ENCODE data around the gene MAPKAP1.

MAPKAP1 gene

DNA sequence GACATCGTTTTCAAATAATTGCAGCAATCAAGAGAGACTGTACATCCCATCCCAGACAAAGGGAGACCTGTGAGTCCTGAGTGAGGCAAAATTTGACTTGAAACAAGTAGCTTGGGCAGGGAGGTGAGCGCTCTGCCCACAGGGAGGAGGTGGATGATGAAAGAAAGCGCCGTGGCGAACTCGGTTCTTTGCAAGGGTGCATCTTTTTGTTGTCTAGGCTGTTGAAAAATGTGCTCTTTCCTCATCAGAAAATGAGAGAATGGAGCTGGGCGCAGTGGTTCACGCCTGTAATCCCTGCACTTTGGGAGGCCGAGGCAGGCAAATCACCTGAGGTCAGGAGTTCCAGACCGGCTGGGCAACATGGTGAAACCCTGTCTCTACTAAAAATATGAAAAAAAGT is 294.8 kb downstream of the MAPKAP1 start:
- H3K4me3 ChIP-seq (replicated peaks in 1 of 2; ENCODE audit: low read depth in 2 of 2, low read length in 2 of 2) = no peak overlapping the region
- TF ChIP-seq, protein P1, sequence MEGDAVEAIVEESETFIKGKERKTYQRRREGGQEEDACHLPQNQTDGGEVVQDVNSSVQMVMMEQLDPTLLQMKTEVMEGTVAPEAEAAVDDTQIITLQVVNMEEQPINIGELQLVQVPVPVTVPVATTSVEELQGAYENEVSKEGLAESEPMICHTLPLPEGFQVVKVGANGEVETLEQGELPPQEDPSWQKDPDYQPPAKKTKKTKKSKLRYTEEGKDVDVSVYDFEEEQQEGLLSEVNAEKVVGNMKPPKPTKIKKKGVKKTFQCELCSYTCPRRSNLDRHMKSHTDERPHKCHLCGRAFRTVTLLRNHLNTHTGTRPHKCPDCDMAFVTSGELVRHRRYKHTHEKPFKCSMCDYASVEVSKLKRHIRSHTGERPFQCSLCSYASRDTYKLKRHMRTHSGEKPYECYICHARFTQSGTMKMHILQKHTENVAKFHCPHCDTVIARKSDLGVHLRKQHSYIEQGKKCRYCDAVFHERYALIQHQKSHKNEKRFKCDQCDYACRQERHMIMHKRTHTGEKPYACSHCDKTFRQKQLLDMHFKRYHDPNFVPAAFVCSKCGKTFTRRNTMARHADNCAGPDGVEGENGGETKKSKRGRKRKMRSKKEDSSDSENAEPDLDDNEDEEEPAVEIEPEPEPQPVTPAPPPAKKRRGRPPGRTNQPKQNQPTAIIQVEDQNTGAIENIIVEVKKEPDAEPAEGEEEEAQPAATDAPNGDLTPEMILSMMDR (IDR thresholded peaks at IDR 0.05; ENCODE audit: low read depth, low read length) = no peak
- DNase-seq (ENCODE audit: low read depth in 2 of 2) = no peak

DNA sequence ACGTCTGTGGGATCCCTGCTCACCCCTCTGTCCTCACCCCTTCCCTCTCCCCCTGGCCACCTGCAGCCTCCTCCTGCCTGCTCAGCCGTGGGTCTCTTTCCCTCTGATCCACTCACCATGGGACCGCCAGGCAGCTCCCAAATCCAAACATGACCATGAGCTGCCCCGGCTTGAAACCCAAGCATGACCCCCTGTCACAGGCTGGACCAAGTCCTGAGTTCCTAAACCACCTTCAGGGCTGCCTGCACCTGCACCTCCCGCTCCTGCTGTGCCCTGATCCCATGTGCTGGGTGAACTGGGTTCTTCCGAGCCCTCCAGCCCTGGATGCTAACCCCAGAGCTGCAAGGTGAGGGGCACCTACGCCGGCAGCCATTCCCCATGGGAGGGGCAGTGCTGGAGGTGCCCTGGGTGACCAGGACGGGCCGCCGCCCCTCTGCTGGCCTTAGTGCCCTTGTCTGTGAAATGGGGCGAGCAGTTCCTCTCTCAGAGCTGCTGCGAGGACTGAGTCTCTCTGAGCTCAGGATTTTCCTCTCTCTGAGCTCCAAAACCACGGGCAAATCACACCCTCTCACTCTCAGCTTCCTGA is 295.7 kb downstream of the MAPKAP1 start:
- H3K4me3 ChIP-seq (replicated peaks in 1 of 2; ENCODE audit: low read depth in 2 of 2, low read length in 2 of 2) = peak overlapping the region in 1 of 2 donors; percentile 57
- no peak for DNase-seq (ENCODE audit: low read depth in 2 of 2)
- TF ChIP-seq, protein P1 (IDR thresholded peaks at IDR 0.05; ENCODE audit: low read depth, low read length) = no peak

DNA sequence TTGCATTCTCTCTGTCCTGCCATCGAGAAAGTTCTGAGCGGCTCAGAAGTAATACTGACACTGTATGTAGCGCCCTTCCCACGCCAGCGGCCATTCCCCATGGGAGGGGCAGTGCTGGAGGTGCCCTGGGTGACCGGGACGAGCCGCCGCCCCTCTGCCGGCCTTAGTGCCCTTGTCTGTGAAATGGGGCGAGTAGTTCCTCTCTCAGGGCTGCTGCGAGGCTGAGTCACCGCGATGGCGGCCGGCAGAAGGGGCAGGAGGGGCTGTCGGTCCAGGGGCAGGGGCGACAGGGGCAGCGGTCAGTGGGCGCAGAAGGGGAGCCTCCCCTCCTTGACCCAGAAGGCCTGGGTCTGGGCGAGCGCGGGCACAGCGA is 296.5 kb downstream of the MAPKAP1 start:
- DNase-seq (ENCODE audit: low read depth in 2 of 2) = no peak
- TF ChIP-seq, protein P1 (IDR thresholded peaks at IDR 0.05; ENCODE audit: low read depth, low read length) = no peak
- peak overlapping the region; percentile 23 to 57 for H3K4me3 ChIP-seq (replicated peaks in 1 of 2; ENCODE audit: low read depth in 2 of 2, low read length in 2 of 2)

DNA sequence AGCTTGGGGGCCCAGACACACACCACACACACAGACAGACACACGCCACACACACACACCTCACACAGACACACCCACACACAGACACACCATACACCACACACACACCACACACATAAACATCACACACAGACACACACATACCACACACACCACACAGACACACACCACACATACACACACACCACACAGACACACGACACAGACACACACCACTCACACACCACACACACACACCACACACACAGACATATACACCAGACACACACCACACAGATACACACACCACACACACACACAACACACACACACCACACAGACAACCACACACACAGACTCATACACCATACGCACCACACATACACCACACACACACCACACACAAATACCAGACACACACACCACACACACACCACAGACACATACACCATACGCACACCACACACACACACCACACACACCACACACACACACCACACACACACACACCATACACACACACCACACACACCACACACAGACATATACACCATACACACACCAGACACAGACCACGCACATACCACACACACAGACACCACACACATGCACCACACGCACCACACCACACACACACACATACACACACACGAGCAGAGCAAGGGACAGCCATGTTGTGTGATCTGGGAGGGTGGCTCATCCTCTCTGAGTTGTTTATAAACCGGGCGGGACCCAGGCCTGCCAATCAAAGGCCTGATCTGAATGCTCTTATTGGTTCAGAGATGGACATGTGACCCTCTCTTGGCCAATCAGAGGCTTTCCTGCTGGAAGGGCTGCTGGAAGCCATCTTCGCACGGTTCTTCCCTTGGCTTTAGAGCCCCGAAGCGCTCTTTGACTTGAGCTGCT is 297.1 kb downstream of the MAPKAP1 start:
- DNase-seq (ENCODE audit: low read depth in 2 of 2) = peak; percentile 58 to 89
- peak overlapping the region in 1 of 2 donors; percentile 57 for H3K4me3 ChIP-seq (replicated peaks in 1 of 2; ENCODE audit: low read depth in 2 of 2, low read length in 2 of 2)
- TF ChIP-seq, protein P1 (IDR thresholded peaks at IDR 0.05; ENCODE audit: low read depth, low read length) = no peak

DNA sequence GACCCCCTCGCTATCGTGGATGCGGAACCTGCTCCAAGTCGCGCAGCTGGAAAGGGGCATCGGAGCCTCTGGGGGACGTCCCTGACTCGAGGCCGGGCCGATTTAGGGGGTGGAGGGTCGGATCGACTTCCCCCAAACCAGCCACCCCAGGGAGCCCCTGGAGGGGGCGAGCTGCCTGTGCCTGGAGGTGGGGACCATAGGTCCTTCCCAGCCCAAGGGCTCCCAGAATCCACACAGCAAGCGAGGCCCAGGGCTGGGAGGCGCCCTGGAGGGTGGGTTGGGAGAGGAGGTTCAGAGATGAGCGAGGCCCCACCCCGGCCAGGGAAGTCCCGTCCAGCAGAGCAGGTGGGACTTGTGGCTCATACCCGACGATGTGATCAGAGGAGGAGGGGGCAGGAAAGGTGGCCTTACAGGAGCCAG is 297.8 kb downstream of the MAPKAP1 start:
- H3K4me3 ChIP-seq (replicated peaks in 1 of 2; ENCODE audit: low read depth in 2 of 2, low read length in 2 of 2) = no peak overlapping the region
- DNase-seq (ENCODE audit: low read depth in 2 of 2) = no peak
- TF ChIP-seq, protein P1 (IDR thresholded peaks at IDR 0.05; ENCODE audit: low read depth, low read length) = no peak

DNA sequence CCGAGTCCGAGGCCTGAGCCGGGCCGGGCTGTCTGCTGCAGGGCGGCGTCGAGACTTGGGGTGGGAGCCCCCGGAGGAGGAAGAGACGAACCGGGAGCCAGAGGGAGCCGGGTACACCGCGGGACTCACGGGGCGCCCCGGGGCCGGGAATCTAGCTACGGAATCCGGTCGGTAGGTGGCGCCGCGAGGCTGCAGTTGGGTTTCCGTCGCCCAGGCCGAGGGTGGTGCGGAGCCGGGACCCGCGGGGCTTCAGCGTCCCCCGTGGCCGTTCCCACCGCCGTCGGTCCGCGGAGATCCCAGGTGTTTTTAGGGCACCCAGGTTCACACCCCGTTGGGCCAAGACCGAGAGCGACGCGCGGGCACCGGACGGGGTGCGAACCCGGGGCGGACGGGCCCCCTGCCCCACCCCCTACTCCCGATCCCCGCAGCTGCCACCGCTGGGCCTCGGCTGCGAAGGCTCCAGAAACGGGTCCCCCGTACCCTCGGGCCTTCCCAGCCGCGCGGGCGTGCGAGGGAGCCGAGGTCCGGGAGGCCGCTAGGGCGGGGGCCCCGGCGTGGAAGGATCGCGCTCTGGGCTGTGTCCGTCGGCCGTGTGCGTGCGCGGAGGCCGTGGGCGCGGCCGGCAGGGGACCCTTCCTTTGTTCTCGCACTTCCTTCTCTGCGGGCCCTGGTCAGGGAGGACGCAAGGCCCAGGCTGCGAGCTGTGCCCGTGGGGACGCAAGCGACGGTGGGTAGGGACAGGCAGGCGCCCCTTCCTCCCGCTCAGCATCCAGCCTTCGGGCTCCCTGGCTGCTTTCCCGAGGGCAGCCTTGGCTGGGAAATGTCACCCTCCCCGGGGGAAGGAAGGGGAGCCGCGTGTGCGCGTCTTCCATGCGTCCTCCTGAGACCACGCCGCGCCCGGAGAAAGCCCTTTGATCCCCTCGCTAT is 298.8 kb downstream of the MAPKAP1 start:
- peak; percentile 74 to 77 for DNase-seq (ENCODE audit: low read depth in 2 of 2)
- TF ChIP-seq, protein P1 (IDR thresholded peaks at IDR 0.05; ENCODE audit: low read depth, low read length) = peak; percentile 79
- H3K4me3 ChIP-seq (replicated peaks in 1 of 2; ENCODE audit: low read depth in 2 of 2, low read length in 2 of 2) = peak overlapping the region; percentile 48 to 64
